GM21360 (cell line): Measurements from ENCODE around the gene LRRC3.
"Not testable (repeated sequence)": the region's sequence is repeated elsewhere in the genome, so short reads cannot be mapped to it uniquely, and the experiment has no call there.

Experiments
- ATAC-seq: cut with Tn5 transposase; IDR thresholded peaks from one replicate; pipeline ENCODE4 v1.9.1; 2021; ENCODE audit warnings: mild to moderate bottlenecking, moderate library complexity; ENCODE audit not compliant: unreplicated experiment

Gene LRRC3

GRCh38 chr21:44477131-44477530, 21.8 kb downstream of the LRRC3 start:
- ATAC-seq = no peak

GRCh38 chr21:44477712-44478111, 22.4 kb downstream of the LRRC3 start:
- no peak for ATAC-seq

- ATAC-seq = no peak
These were observed 23.0 kb downstream of the LRRC3 start for GRCh38 chr21:44478124-44478800.

GRCh38 chr21:44478801-44479167, 23.5 kb downstream of the LRRC3 start:
- no peak for ATAC-seq

GRCh38 chr21:44479556-44480199, 24.4 kb downstream of the LRRC3 start:
- ATAC-seq = not testable (repeated sequence)

GRCh38 chr21:44480200-44481053, 25.1 kb downstream of the LRRC3 start:
- ATAC-seq = no peak

- ATAC-seq = no peak
These were observed 27.4 kb downstream of the LRRC3 start for GRCh38 chr21:44482581-44483287.

- no peak for ATAC-seq
These were observed 28.3 kb downstream of the LRRC3 start for GRCh38 chr21:44483288-44484237.

GRCh38 chr21:44484498-44485253, 29.4 kb downstream of the LRRC3 start:
- ATAC-seq = no peak

- ATAC-seq = no peak
These were observed 30.0 kb downstream of the LRRC3 start for GRCh38 chr21:44485254-44485793.

- no peak for ATAC-seq
These were observed 30.5 kb downstream of the LRRC3 start for GRCh38 chr21:44485796-44486195.

GRCh38 chr21:44486302-44486701, 31.0 kb downstream of the LRRC3 start:
- no peak for ATAC-seq

- no peak for ATAC-seq
These were observed 32.5 kb downstream of the LRRC3 start for GRCh38 chr21:44487831-44488230.

- ATAC-seq = no peak
These were observed 34.7 kb downstream of the LRRC3 start for GRCh38 chr21:44489962-44490361.

GRCh38 chr21:44490405-44490804, 35.1 kb downstream of the LRRC3 start:
- no peak for ATAC-seq

- no peak for ATAC-seq
These were observed 35.5 kb downstream of the LRRC3 start for GRCh38 chr21:44490816-44491215.

- no peak for ATAC-seq
These were observed 37.5 kb downstream of the LRRC3 start for GRCh38 chr21:44492567-44493385.

GRCh38 chr21:44494418-44494817, 39.1 kb downstream of the LRRC3 start:
- ATAC-seq = no peak
